SJSA1 (cell line): ENCODE results near the gene FBLN7. TPM values are rescaled to one million over a fixed set of nuclear protein-coding genes. Genes with fewer than 3 reads are reported as not detected.
"Not testable (repeated sequence)": the region's sequence is repeated elsewhere in the genome, so short reads cannot be mapped to it uniquely, and the experiment has no call there.

ENCODE experiments used
- DNase-seq, 2 experiments: peaks; one replicate each; pipeline ENCODE4 v3.0.0-alpha.2; 2015 to 2020; ENCODE audit warnings: low spot score in 2 of 2, low read depth in 1 of 2
- H3K27ac ChIP-seq: fragments of 250-450 bp; sonication (Bioruptor Pico); 2 replicates; pipeline ENCODE4 v1.5.1; 2020; ENCODE audit warnings: mild to moderate bottlenecking, moderate library complexity
- H3K27me3 ChIP-seq: fragments of 250-450 bp; sonication (Bioruptor Pico); replicated peaks from 2 replicates; pipeline ENCODE4 v1.5.1; 2020; ENCODE audit warnings: mild to moderate bottlenecking, moderate library complexity
- H3K36me3 ChIP-seq: fragments of 250-450 bp; sonication (Bioruptor Pico); 2 replicates; pipeline ENCODE4 v1.5.1; 2020; ENCODE audit warnings: mild to moderate bottlenecking
- H3K4me1 ChIP-seq: fragments of 250-450 bp; sonication (Bioruptor Pico); replicated peaks from 2 replicates; pipeline ENCODE4 v1.6.1; 2021; ENCODE audit warnings: mild to moderate bottlenecking
- H3K4me3 ChIP-seq: fragments of 250-450 bp; sonication (Bioruptor Pico); 2 replicates; pipeline ENCODE4 v1.5.1; 2020; ENCODE audit warnings: mild to moderate bottlenecking
- H3K9me3 ChIP-seq: fragments of 250-450 bp; sonication (Bioruptor Pico); replicated peaks from 2 replicates; pipeline ENCODE4 v1.5.1; 2020; ENCODE audit warnings: mild to moderate bottlenecking
- total RNA-seq: library from RNA; depleted of rRNA; stranded (reverse); fragments of >200 nt; shearing (Covaris generic); gene quantifications from 2 replicates; pipeline ENCODE4 v1.2.3, GENCODE V29; 2014; rRNA removed

Gene FBLN7
- total RNA-seq: not detected in 2 replicates

GRCh38 chr2:112138159-112139032 is at the start of gene FBLN7:
Gene FBLN7, plus strand, starts transcription at chr2:112138385. Its CDS starts 271 bp downstream, at chr2:112138656.
- no peaks in the 10 kb centered on the region for H3K9me3 ChIP-seq
- no peaks in the 10 kb centered on the region for H3K36me3 ChIP-seq
- peak within 1 kb of the TSS; percentile 38 for H3K4me3 ChIP-seq
- H3K4me1 ChIP-seq: peaks cover 6% of the 10 kb centered on the region; the same call in 1 of the 2 replicates
- DNase-seq: no peak
- no peak within 1 kb of the TSS for H3K27ac ChIP-seq
- peaks cover 11% of the 10 kb centered on the region for H3K27me3 ChIP-seq

GRCh38 chr2:112089375-112089774 is 48.8 kb upstream of the FBLN7 start:
- Histone ChIP-seq H3K27ac (no peak overlapping the region), H3K27me3 (no peaks in the 10 kb centered on the region), H3K36me3 (peaks cover 80% of the 10 kb centered on the region), H3K4me1 (peaks cover 21% of the 10 kb centered on the region), H3K4me3 (no peak overlapping the region), H3K9me3 (no peaks in the 10 kb centered on the region)
- no peak for DNase-seq

- peaks cover 50% of the 10 kb centered on the region for H3K36me3 ChIP-seq
- H3K27ac ChIP-seq: peak overlapping the region; percentile 74
- no peaks in the 10 kb centered on the region for H3K9me3 ChIP-seq
- no peak overlapping the region for H3K4me3 ChIP-seq
- H3K4me1 ChIP-seq: peaks cover 21% of the 10 kb centered on the region
- DNase-seq: peak; percentile 62 to 77
- no peaks in the 10 kb centered on the region for H3K27me3 ChIP-seq
Observed at GRCh38 chr2:112092286-112093041, 45.7 kb upstream of the FBLN7 start.

GRCh38 chr2:112093216-112093615 is 45.0 kb upstream of the FBLN7 start:
- Histone ChIP-seq H3K27ac (peak overlapping the region; percentile 74), H3K36me3 (peaks cover 48% of the 10 kb centered on the region)
- no peak for DNase-seq

GRCh38 chr2:112095681-112096080 is 42.5 kb upstream of the FBLN7 start:
- no peak overlapping the region for H3K27ac ChIP-seq
- H3K9me3 ChIP-seq: no peaks in the 10 kb centered on the region
- peaks cover 21% of the 10 kb centered on the region for H3K4me1 ChIP-seq
- DNase-seq: no peak
- peaks cover 43% of the 10 kb centered on the region for H3K36me3 ChIP-seq
- H3K27me3 ChIP-seq: no peaks in the 10 kb centered on the region
- no peak overlapping the region for H3K4me3 ChIP-seq

More at GRCh38 chr2:112093216-112093615, 45.0 kb upstream of the FBLN7 start:
- Histone ChIP-seq H3K9me3 (no peaks in the 10 kb centered on the region), H3K4me3 (no peak overlapping the region), H3K4me1 (peaks cover 21% of the 10 kb centered on the region), H3K27me3 (no peaks in the 10 kb centered on the region)

GRCh38 chr2:112096098-112096497 is 42.1 kb upstream of the FBLN7 start:
- Histone ChIP-seq H3K27ac (no peak overlapping the region), H3K4me3 (no peak overlapping the region), H3K36me3 (peaks cover 42% of the 10 kb centered on the region), H3K27me3 (no peaks in the 10 kb centered on the region), H3K9me3 (no peaks in the 10 kb centered on the region), H3K4me1 (peaks cover 21% of the 10 kb centered on the region)
- DNase-seq: no peak

- Histone ChIP-seq H3K36me3 (peaks cover 77% of the 10 kb centered on the region), H3K9me3 (0 out of 2 replicates have a peak, but pooled peaks cover 2% of the 10 kb centered on the region), H3K27ac (no peak overlapping the region), H3K4me1 (no peaks in the 10 kb centered on the region), H3K27me3 (no peaks in the 10 kb centered on the region), H3K4me3 (no peak overlapping the region)
- DNase-seq: no peak
Observed at GRCh38 chr2:112108178-112108832, 29.9 kb upstream of the FBLN7 start.

- Histone ChIP-seq H3K27me3 (no peaks in the 10 kb centered on the region), H3K9me3 (0 out of 2 replicates have a peak, but pooled peaks cover 2% of the 10 kb centered on the region), H3K4me1 (no peaks in the 10 kb centered on the region), H3K4me3 (no peak overlapping the region), H3K27ac (no peak overlapping the region), H3K36me3 (peaks cover 68% of the 10 kb centered on the region)
- DNase-seq: no peak
Observed at GRCh38 chr2:112109278-112109677, 28.9 kb upstream of the FBLN7 start.

- H3K27me3 ChIP-seq: no peaks in the 10 kb centered on the region
- DNase-seq: no peak
- no peak overlapping the region for H3K4me3 ChIP-seq
- no peaks in the 10 kb centered on the region for H3K4me1 ChIP-seq
- H3K9me3 ChIP-seq: 0 out of 2 replicates have a peak, but pooled peaks cover 2% of the 10 kb centered on the region
- peaks cover 59% of the 10 kb centered on the region for H3K36me3 ChIP-seq
- no peak overlapping the region for H3K27ac ChIP-seq
Observed at GRCh38 chr2:112110966-112111365, 27.2 kb upstream of the FBLN7 start.

- H3K4me3 ChIP-seq, DNase-seq, H3K9me3 ChIP-seq, H3K4me1 ChIP-seq, H3K27ac ChIP-seq, H3K27me3 ChIP-seq: not testable (repeated sequence)
- peaks cover 58% of the 10 kb centered on the region for H3K36me3 ChIP-seq
Observed at GRCh38 chr2:112113354-112113753, 24.8 kb upstream of the FBLN7 start.

- DNase-seq: no peak
- Histone ChIP-seq H3K4me3 (no peak overlapping the region), H3K27me3 (no peaks in the 10 kb centered on the region), H3K9me3 (no peaks in the 10 kb centered on the region), H3K36me3 (peaks cover 21% of the 10 kb centered on the region), H3K27ac (no peak overlapping the region), H3K4me1 (no peaks in the 10 kb centered on the region)
Observed at GRCh38 chr2:112118148-112118547, 20.0 kb upstream of the FBLN7 start.

- no peaks in the 10 kb centered on the region for H3K9me3 ChIP-seq
- peaks cover 17% of the 10 kb centered on the region for H3K36me3 ChIP-seq
- peak in 1 of 2 experiments; percentile 37 for DNase-seq
- no peaks in the 10 kb centered on the region for H3K27me3 ChIP-seq
- H3K4me1 ChIP-seq: no peaks in the 10 kb centered on the region
- H3K4me3 ChIP-seq: no peak overlapping the region
- H3K27ac ChIP-seq: no peak overlapping the region
Observed at GRCh38 chr2:112121682-112122254, 16.4 kb upstream of the FBLN7 start.

- no peak for DNase-seq
- H3K4me1 ChIP-seq: no peaks in the 10 kb centered on the region
- H3K4me3 ChIP-seq: no peak overlapping the region
- no peak overlapping the region for H3K27ac ChIP-seq
- no peaks in the 10 kb centered on the region for H3K27me3 ChIP-seq
- H3K9me3 ChIP-seq: no peaks in the 10 kb centered on the region
- no peaks in the 10 kb centered on the region for H3K36me3 ChIP-seq
Observed at GRCh38 chr2:112129060-112129459, 9.1 kb upstream of the FBLN7 start.
